Measurements from ENCODE around the gene TMEM132D.

The TMEM132D gene

DNA sequence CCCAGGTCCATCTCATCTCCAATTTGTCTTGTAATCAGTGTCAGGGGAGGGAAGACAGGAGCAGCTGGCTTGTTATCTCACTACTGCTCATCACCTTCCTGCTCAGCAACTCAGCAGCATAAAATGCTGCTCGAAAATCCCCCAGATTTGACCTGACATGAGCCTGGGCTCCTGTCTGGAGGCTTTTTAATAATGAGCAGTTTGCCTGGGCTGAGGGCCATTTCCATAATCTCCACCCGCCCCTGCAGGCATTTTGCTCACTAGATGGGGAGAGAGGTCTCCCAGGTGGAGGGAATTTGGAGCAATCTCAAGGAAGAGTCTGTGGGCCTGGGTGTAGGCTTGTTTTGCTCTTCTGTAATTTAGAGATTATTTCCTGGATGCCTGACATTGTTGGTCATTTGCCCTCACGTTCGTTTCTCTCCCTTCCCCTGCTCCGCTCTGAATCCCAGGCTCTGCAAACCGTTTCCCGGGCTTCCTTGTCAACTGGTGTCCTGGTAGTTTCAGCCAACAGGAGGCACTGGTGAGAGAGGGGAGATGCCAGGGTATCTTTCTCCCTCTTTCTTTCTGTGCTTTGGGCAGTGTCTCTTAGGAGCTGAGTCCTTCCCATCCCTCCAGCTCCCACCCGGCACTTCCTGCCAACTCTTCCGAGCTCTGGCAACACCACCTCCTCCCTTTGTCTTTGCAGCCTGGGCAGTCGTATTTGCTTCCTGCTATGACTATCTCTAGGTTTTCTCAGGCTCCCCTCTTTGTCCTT is 751.3 kb downstream of the TMEM132D start:
- H2BK15ac ChIP-seq (ENCODE audit: low read depth, poor library complexity, severe bottlenecking) = no peak overlapping the region
- no peak overlapping the region for H3K4me3 ChIP-seq (ENCODE audit: insufficient read depth in 1 of 2, low read depth in 1 of 2, low read length in 2 of 2)
- H4K8ac ChIP-seq (ENCODE audit: low read length) = no peak overlapping the region
- no peaks in the 10 kb centered on the region for H3K36me3 ChIP-seq (ENCODE audit: control insufficient read depth in 1 of 2, insufficient read depth in 2 of 2, low read depth in 1 of 2, low read length in 2 of 2)
- no peak overlapping the region for H3K4ac ChIP-seq (ENCODE audit: low read depth in 1 of 2, low read length in 2 of 2)
- H3K27me3 ChIP-seq (ENCODE audit: control insufficient read depth in 1 of 2, insufficient read depth in 1 of 2, low read length in 2 of 2) = no peaks in the 10 kb centered on the region
- no peak overlapping the region for H3K23ac ChIP-seq (ENCODE audit: low read length in 2 of 2)
- no peak overlapping the region for H2BK12ac ChIP-seq (ENCODE audit: low read length in 2 of 2)
- no peak overlapping the region for H3K9ac ChIP-seq (ENCODE audit: low read length)
- DNase-seq = no peak
- H3K9me3 ChIP-seq (ENCODE audit: control insufficient read depth, low read length) = peaks cover 25% of the 10 kb centered on the region
- H3K79me1 ChIP-seq (replicated peaks; ENCODE audit: low read length, poor library complexity, severe bottlenecking) = no peaks in the 10 kb centered on the region
- H3K18ac ChIP-seq (ENCODE audit: low read depth in 1 of 2, low read length in 2 of 2) = no peak overlapping the region
- H2AK5ac ChIP-seq (ENCODE audit: low read length, severe bottlenecking) = no peak overlapping the region
- no peak overlapping the region for H2BK120ac ChIP-seq (ENCODE audit: low read depth, low read length)
- 49% methylated on average over 9 of the region's 10 CpGs for WGBS
- no peak overlapping the region for H2BK5ac ChIP-seq (ENCODE audit: low read depth, low read length, poor library complexity, severe bottlenecking)
- peaks cover 1% of the 10 kb centered on the region for H3K4me1 ChIP-seq (ENCODE audit: control insufficient read depth, insufficient read depth, low read depth, low read length)
- no peak overlapping the region for H4K91ac ChIP-seq (ENCODE audit: low read length)
- H3K27ac ChIP-seq (ENCODE audit: low read length, poor library complexity, severe bottlenecking) = no peak overlapping the region
- no peak overlapping the region for H3K14ac ChIP-seq (ENCODE audit: low read length in 2 of 2)
- H3K4me2 ChIP-seq (ENCODE audit: low read length, poor library complexity, severe bottlenecking) = no peak overlapping the region
- H2AFZ ChIP-seq (ENCODE audit: low read depth, low read length) = no peak overlapping the region

DNA sequence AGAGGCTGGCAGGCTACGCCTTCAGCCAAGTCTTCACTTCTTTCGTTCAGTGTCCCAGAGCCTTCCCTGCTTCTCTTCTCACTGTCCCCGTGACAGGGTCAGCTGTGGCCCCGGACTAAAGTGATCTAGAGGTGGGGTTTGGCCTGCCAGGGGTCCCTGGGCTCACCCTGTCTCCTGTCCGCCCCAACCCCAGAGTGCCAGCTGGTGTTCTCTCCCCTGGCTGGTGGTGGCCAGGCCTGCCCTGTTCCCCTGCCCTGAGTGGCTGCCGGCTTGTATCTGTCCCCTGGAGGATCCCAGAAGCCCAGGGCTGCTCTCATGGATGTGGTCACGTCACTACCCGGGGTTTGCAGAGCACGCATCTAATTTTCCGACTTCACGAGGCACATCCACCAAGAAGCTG is 753.1 kb downstream of the TMEM132D start:
- no peak overlapping the region for H2AK5ac ChIP-seq (ENCODE audit: low read length, severe bottlenecking)
- DNase-seq = no peak
- WGBS = 70% methylated on average over 11 of the region's 11 CpGs
- no peak overlapping the region for H3K4ac ChIP-seq (ENCODE audit: low read depth in 1 of 2, low read length in 2 of 2)
- H3K9ac ChIP-seq (ENCODE audit: low read length) = no peak overlapping the region
- H3K23ac ChIP-seq (ENCODE audit: low read length in 2 of 2) = no peak overlapping the region
- no peak overlapping the region for H2BK15ac ChIP-seq (ENCODE audit: low read depth, poor library complexity, severe bottlenecking)
- H2AFZ ChIP-seq (ENCODE audit: low read depth, low read length) = no peak overlapping the region
- no peak overlapping the region for H3K14ac ChIP-seq (ENCODE audit: low read length in 2 of 2)
- no peak overlapping the region for H3K4me2 ChIP-seq (ENCODE audit: low read length, poor library complexity, severe bottlenecking)
- H3K27ac ChIP-seq (ENCODE audit: low read length, poor library complexity, severe bottlenecking) = no peak overlapping the region
- peaks cover 1% of the 10 kb centered on the region for H3K4me1 ChIP-seq (ENCODE audit: control insufficient read depth, insufficient read depth, low read depth, low read length)
- H3K9me3 ChIP-seq (ENCODE audit: control insufficient read depth, low read length) = peaks cover 18% of the 10 kb centered on the region
- no peak overlapping the region for H4K8ac ChIP-seq (ENCODE audit: low read length)
- no peak overlapping the region for H3K4me3 ChIP-seq (ENCODE audit: insufficient read depth in 1 of 2, low read depth in 1 of 2, low read length in 2 of 2)
- H3K79me1 ChIP-seq (replicated peaks; ENCODE audit: low read length, poor library complexity, severe bottlenecking) = no peaks in the 10 kb centered on the region
- no peaks in the 10 kb centered on the region for H3K36me3 ChIP-seq (ENCODE audit: control insufficient read depth in 1 of 2, insufficient read depth in 2 of 2, low read depth in 1 of 2, low read length in 2 of 2)
- no peak overlapping the region for H2BK120ac ChIP-seq (ENCODE audit: low read depth, low read length)
- H4K91ac ChIP-seq (ENCODE audit: low read length) = no peak overlapping the region
- no peak overlapping the region for H2BK5ac ChIP-seq (ENCODE audit: low read depth, low read length, poor library complexity, severe bottlenecking)
- no peak overlapping the region for H2BK12ac ChIP-seq (ENCODE audit: low read length in 2 of 2)
- no peaks in the 10 kb centered on the region for H3K27me3 ChIP-seq (ENCODE audit: control insufficient read depth in 1 of 2, insufficient read depth in 1 of 2, low read length in 2 of 2)
- no peak overlapping the region for H3K18ac ChIP-seq (ENCODE audit: low read depth in 1 of 2, low read length in 2 of 2)

DNA sequence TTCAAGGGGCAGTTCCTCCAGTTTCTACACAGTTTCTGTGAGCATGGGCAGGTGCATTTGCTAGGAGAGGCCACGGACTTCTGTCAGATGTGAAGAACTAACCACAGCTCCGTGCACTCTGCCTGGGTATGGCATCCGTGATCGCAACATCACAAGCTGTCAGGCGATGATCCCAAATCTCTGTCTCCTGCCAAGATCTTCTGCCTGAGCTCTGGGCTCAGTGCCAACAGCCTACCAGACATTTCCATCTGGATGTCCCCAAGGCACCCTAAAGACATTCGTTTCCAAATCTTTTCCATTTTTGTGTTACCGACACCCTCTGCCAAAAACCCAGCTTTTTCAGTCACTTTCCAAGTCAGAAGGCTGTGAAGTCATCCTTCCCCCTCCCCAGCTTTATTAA is 758.4 kb downstream of the TMEM132D start:
- Histone ChIP-seq H2BK5ac (ENCODE audit: low read depth, low read length, poor library complexity, severe bottlenecking) (no peak overlapping the region), H2BK15ac (ENCODE audit: low read depth, poor library complexity, severe bottlenecking) (no peak overlapping the region), H2BK120ac (ENCODE audit: low read depth, low read length) (no peak overlapping the region), H2AK5ac (ENCODE audit: low read length, severe bottlenecking) (no peak overlapping the region), H4K8ac (ENCODE audit: low read length) (no peak overlapping the region), H3K23ac (ENCODE audit: low read length in 2 of 2) (no peak overlapping the region), H4K91ac (ENCODE audit: low read length) (peak overlapping the region; percentile 46), H2BK12ac (ENCODE audit: low read length in 2 of 2) (no peak overlapping the region), H3K4me3 (ENCODE audit: insufficient read depth in 1 of 2, low read depth in 1 of 2, low read length in 2 of 2) (no peak overlapping the region), H3K27ac (ENCODE audit: low read length, poor library complexity, severe bottlenecking) (no peak overlapping the region), H3K9me3 (ENCODE audit: control insufficient read depth, low read length) (peaks cover 8% of the 10 kb centered on the region), H3K4me2 (ENCODE audit: low read length, poor library complexity, severe bottlenecking) (no peak overlapping the region), H3K79me1 (replicated peaks; ENCODE audit: low read length, poor library complexity, severe bottlenecking) (no peaks in the 10 kb centered on the region), H3K18ac (ENCODE audit: low read depth in 1 of 2, low read length in 2 of 2) (no peak overlapping the region), H3K36me3 (ENCODE audit: control insufficient read depth in 1 of 2, insufficient read depth in 2 of 2, low read depth in 1 of 2, low read length in 2 of 2) (no peaks in the 10 kb centered on the region), H3K27me3 (ENCODE audit: control insufficient read depth in 1 of 2, insufficient read depth in 1 of 2, low read length in 2 of 2) (no peaks in the 10 kb centered on the region), H3K9ac (ENCODE audit: low read length) (no peak overlapping the region), H3K4me1 (ENCODE audit: control insufficient read depth, insufficient read depth, low read depth, low read length) (peaks cover 1% of the 10 kb centered on the region), H2AFZ (ENCODE audit: low read depth, low read length) (no peak overlapping the region), H3K4ac (ENCODE audit: low read depth in 1 of 2, low read length in 2 of 2) (no peak overlapping the region), H3K14ac (ENCODE audit: low read length in 2 of 2) (no peak overlapping the region)
- WGBS = 66% methylated on average over 7 of the region's 7 CpGs
- no peak for DNase-seq

DNA sequence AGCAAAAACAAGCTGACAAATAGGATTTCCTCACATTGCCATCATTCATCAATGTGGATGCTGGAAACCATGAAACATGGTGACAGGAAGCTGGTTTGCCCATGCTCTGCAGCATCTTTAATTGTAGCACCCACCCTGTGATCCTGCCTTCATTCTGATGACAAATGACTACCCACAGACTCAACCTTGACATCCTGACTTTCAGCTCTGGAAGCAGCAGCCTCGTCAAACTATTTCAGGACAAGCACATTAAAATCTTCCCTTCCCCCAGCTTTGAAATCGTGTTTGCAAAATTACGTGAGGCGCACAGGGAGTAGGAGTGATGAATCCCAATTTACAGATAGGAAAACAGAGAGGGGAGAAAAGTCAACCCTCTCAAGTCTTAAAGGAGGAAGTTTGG is 765.0 kb downstream of the TMEM132D start:
- Histone ChIP-seq H3K4me2 (ENCODE audit: low read length, poor library complexity, severe bottlenecking) (no peak overlapping the region), H3K27ac (ENCODE audit: low read length, poor library complexity, severe bottlenecking) (no peak overlapping the region), H4K91ac (ENCODE audit: low read length) (no peak overlapping the region), H3K4ac (ENCODE audit: low read depth in 1 of 2, low read length in 2 of 2) (no peak overlapping the region), H2BK120ac (ENCODE audit: low read depth, low read length) (no peak overlapping the region), H3K23ac (ENCODE audit: low read length in 2 of 2) (no peak overlapping the region), H2BK12ac (ENCODE audit: low read length in 2 of 2) (no peak overlapping the region), H4K8ac (ENCODE audit: low read length) (no peak overlapping the region), H2BK15ac (ENCODE audit: low read depth, poor library complexity, severe bottlenecking) (no peak overlapping the region), H3K79me1 (replicated peaks; ENCODE audit: low read length, poor library complexity, severe bottlenecking) (no peaks in the 10 kb centered on the region), H2BK5ac (ENCODE audit: low read depth, low read length, poor library complexity, severe bottlenecking) (no peak overlapping the region), H3K9me3 (ENCODE audit: control insufficient read depth, low read length) (peaks cover 19% of the 10 kb centered on the region), H3K4me1 (ENCODE audit: control insufficient read depth, insufficient read depth, low read depth, low read length) (no peaks in the 10 kb centered on the region), H3K27me3 (ENCODE audit: control insufficient read depth in 1 of 2, insufficient read depth in 1 of 2, low read length in 2 of 2) (no peaks in the 10 kb centered on the region), H3K9ac (ENCODE audit: low read length) (no peak overlapping the region), H3K4me3 (ENCODE audit: insufficient read depth in 1 of 2, low read depth in 1 of 2, low read length in 2 of 2) (no peak overlapping the region), H3K18ac (ENCODE audit: low read depth in 1 of 2, low read length in 2 of 2) (no peak overlapping the region), H3K14ac (ENCODE audit: low read length in 2 of 2) (no peak overlapping the region), H3K36me3 (ENCODE audit: control insufficient read depth in 1 of 2, insufficient read depth in 2 of 2, low read depth in 1 of 2, low read length in 2 of 2) (no peaks in the 10 kb centered on the region), H2AFZ (ENCODE audit: low read depth, low read length) (no peak overlapping the region), H2AK5ac (ENCODE audit: low read length, severe bottlenecking) (no peak overlapping the region)
- WGBS = 80% methylated on average over 3 of the region's 4 CpGs
- no peak for DNase-seq

Measured in mesenchymal stem cell (in vitro differentiated cells and primary cell).